SK-N-MC (cell line): ENCODE results near the gene SYT5.

ENCODE experiments used
- EZH2 ChIP-seq: fragments of 200-600 bp; sonication (generic); IDR thresholded peaks from one replicate; pipeline ENCODE4 v1.6.1; 2017; ENCODE audit warnings: antibody characterized with exemption
- POLR2AphosphoS5 ChIP-seq: IDR thresholded peaks from 2 replicates; pipeline ENCODE4 v1.6.1; 2012; ENCODE audit warnings: mild to moderate bottlenecking, low read depth, low read length, borderline replicate concordance

DNA sequence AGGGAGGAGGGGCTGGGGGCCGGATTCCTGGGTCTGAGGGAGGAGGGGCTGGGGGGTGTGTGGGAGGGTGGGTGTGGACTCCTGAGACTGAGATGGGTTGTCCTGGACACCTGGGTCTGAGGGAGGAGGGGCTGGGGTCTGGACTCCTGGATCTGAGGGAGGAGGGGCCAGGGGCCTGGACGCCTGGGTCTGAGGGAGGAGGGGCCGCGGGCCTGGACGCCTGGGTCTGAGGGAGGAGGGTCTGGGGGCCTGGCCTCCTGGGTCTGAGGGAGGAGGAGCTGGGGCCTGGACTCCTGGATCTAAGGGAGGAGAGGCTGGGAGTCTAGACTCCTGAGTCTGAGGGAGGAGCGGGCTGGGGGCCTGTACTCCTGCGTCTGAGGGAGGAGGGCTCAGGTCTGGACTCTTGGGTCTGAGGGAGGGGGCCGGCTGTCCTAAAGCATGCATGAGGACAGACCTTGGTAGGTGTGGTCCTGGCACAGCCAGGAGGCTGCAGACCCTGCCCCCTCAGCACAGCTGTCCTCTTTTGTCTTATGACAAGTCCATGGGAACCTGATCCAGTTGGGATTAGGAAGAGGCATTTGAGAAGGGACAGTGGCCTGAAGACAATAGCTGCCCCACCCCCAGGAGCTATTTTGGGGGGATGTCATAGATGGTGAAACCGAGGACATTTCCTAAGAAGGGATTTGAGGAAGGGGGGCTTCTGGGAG is 32.4 kb downstream of the SYT5 start:
- TF ChIP-seq EZH2 (no peak), POLR2AphosphoS5 (no peak)
